HG03175 (cell line): ENCODE measurements around the gene CDH4.

Experiments
- ATAC-seq: cut with Tn5 transposase; IDR thresholded peaks from one replicate; pipeline ENCODE4 v1.9.1; 2021; ENCODE audit warnings: mild to moderate bottlenecking, moderate library complexity; ENCODE audit not compliant: unreplicated experiment

CDH4 gene

DNA sequence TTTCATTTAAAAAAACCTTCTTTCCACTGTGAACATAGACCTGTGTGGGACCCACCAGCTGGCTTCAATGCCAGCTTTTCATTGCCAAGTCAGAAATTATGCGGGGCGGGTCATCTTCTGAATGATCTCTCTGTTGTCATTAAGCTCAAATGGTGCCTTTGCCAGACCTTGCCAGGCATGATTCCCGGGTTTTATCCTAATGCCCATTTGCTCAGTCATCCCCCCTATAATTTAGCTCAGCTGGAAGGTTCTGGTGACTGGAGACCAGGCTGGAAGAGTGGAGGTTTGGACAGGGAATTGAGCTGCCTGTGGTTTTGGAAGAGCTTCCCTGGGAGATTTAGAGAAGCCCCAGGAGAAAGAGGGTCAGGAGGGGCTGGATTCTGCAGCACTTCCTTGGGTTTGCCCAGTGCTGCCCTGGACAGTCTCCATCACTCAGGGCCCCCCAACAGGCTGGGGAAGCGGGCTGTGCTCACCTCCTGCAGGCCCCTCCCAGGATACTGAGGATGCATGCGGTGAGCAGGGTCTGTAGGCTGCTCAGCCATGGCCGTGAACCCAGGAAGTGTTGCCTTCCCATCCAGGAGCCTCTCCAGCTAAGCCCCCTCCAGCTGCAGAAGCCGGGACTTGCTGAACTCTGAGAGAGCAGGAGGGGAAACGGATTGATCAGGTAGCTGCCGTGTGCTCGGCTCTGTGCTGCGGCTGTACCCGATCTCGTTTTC, 273.0 kb downstream of the CDH4 start:
- no peak for ATAC-seq

- ATAC-seq: no peak
Measured at GRCh38 chr20:61525781-61526431, 273.8 kb downstream of the CDH4 start.

GRCh38 chr20:61526907-61527306, 274.8 kb downstream of the CDH4 start:
- ATAC-seq: no peak

- no peak for ATAC-seq
Measured at GRCh38 chr20:61527626-61528025, 275.6 kb downstream of the CDH4 start.

DNA sequence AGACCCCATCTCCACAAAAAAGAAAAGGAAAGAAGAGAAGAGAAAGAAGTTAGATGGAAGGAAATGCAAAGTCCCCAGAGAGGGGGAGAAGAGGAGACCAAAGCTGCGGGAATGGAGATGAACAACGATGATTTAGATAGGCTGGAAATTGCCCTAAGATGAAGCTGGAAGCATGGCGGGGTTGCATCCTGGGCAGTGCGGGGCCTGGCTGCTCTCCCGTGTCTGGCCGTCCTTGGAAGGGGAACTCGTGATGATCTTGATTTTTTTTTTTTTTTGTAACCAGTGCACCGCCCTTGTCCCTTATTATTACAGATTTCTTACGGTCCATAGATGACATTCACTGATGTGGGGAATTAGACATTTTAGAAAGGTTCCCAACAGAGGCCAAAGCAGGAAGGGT, 276.5 kb downstream of the CDH4 start:
- no peak for ATAC-seq

DNA sequence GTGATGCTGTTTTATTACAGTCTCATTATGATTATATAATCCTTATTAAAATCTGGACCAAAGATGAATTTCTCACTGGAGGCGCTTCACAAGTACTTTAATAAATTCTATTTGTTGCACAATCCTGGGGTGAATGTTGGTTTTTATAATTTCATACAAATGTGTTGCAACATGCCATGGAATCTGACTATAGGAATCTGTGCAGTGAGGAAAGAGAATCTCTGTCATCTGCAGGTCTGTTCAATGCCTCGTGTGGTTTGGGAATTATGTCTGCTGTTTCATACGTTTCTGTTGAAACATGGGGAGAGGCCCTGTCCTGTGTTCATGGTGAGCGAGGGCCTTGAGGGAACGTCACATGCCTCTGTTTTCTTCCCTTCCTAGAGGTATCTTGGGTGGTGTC, 277.3 kb downstream of the CDH4 start:
- no peak for ATAC-seq

GRCh38 chr20:61531553-61532345, 279.7 kb downstream of the CDH4 start:
- ATAC-seq: no peak

DNA sequence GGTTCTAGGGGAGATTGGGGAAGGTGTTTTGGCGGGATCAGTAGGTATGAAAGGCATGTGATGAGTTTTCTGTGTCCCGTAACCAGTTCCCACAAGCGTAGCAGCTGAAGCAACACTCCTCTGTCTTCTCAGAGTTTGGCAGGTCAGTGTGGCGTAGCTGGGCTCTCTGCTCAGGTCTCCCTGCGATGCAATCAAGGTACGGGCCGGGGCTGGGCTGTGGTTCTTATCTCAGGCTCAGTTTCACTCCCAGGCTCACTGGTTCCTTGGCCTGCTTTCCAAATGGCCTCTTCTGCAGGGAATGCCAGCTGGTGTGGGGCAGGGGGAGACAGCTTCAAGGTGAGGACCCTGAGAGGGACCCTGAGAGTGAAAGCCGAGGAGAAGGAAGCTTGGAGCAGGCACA, 280.7 kb downstream of the CDH4 start:
- no peak for ATAC-seq

DNA sequence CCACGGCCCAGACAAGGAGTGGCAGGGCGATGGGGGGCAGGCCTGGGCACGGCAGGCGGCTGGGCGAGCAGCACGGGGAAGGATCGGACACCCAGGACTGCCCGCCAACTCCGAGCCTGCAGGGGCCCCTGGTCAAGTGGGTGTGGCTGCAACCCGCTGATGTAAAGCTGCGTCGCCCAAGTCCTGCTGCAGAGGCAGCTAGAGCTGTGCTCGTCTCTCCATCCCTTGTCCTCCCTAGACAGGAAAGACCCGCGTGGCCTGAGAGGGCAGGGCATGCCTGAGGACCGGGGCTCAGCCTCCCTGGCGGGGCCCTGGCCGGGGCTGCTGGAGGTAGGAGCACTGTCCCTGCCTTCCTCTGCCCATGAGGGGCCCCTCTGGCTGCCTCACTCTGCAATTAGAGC, 281.2 kb downstream of the CDH4 start:
- ATAC-seq: no peak

- no peak for ATAC-seq
Measured at GRCh38 chr20:61534346-61534745, 282.3 kb downstream of the CDH4 start.

GRCh38 chr20:61535091-61535490, 283.0 kb downstream of the CDH4 start:
- ATAC-seq: no peak

GRCh38 chr20:61535536-61535935, 283.5 kb downstream of the CDH4 start:
- no peak for ATAC-seq

GRCh38 chr20:61535956-61536355, 283.9 kb downstream of the CDH4 start:
- no peak for ATAC-seq

DNA sequence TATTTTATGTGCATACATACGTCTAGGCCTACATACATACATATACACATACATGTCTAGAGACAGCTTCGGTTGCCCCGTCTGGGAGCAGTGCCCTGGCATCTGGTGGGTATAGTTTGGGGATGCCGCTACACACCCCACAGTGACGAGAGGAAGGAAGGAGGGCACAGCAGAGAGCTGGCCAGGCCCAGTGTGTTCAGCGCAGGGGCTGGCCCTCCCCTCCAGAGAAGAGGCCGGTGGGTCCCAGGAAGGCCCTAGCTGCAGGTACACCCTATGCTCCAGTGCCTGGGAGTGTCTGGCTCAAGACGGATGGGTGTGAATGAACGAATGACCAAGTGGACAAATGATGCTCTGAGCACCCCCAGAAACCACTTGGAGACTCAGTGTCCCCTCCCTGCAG, 284.6 kb downstream of the CDH4 start:
- no peak for ATAC-seq

- ATAC-seq: no peak
Measured at GRCh38 chr20:61537239-61538182, 285.4 kb downstream of the CDH4 start.

DNA sequence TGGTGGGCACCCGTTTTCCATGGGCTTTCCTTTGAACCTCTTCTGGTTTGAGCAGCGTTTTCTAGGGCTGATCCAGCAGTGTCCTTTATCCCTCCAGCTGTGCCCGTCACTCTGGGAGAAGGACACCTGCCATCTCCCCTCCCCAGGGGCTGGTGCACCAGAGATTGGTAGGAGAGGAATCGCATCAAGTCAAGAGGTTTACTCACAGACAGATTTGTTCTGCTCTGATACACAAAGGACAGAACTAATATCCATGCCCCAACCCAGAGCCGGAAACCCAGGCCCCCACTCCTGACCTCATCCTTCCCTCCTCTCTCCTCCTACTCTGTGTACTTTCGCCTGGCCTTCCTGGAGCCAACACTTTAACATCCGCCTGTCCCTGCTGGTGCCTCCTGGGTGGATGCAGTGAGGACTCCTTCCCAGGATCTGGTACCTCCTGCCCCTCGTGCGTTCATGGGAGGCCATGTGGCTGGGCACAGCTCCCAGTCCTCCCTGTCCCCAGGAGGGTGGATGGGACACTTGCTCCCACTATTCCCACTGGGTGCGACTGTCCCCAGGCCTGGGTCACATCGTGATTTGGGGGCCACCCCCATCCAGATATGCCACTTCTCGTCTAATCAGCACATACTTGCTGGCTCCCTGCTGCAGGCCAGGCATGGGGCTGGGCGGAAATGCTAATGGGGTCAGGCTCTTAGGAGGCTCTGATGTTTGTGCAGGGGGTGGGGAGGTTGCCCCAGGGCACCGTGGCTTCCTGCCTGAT, 286.3 kb downstream of the CDH4 start:
- ATAC-seq: no peak

- no peak for ATAC-seq
Measured at GRCh38 chr20:61538943-61539265, 286.8 kb downstream of the CDH4 start.

GRCh38 chr20:61539706-61540360, 287.8 kb downstream of the CDH4 start:
- no peak for ATAC-seq

DNA sequence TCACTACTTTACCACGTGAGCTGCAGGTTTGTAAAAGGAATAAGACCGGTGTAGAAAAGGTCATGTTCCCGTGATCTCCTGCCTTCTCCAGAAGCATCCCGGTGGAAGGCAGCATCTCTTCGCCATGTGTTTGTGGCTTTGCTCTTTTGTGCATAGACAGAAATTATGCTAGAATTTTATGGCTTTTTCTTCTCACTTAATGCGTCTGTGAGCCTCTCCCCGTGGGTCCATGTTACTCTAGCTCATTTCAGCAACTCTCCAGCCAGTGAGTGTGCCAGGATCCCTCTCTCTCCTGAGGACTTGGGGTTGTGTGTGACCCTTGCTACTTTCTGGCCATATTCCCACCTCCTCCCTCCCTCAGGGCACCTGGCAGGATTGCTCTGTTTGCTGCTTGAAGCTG, 289.5 kb downstream of the CDH4 start:
- no peak for ATAC-seq

DNA sequence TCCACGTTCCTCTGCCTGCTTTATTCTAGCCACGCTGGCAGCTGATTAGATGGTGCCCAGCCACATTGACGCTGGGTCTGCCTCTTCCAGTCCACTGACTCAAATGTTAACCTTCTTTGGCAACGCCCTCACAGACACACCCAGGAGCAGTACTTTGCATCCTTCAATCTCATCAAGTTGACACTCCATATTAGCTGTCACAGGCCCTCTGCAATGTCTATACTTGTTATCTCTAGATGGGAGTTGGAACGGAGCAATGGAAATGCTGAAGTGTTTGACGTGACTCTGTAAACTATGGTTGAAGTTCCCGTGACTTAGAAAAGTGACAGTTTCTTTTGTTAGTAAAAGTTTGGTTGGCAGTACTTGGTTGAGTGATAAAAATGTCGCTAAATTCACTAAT, 291.0 kb downstream of the CDH4 start:
- ATAC-seq: no peak
